HG02973 (cell line): ENCODE results near the gene GNG2.

Experiments used
- ATAC-seq: cut with Tn5 transposase; IDR thresholded peaks from one replicate; pipeline ENCODE4 v1.9.1; 2021; ENCODE audit warnings: moderate library complexity; ENCODE audit not compliant: unreplicated experiment

Gene GNG2

DNA sequence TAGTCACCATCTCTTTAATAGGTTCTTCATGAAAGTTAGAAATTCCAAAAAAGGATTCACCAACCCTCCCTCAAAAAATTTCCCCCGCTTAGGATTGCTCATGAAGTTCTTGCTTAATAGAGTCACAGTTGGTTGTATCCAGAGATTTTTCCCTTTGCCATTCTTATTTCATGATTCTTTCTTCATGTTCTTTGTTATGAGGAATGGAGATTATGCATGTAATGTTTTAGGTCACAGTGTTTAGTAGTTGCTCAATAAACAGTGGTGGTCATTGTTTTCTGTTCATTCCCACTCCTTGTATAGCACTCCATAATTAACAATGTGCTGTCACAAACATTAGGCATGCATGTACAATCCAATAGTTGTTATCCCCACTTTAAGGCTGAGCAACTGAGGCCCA, 77.7 kb downstream of the GNG2 start:
- ATAC-seq, result no peak

DNA sequence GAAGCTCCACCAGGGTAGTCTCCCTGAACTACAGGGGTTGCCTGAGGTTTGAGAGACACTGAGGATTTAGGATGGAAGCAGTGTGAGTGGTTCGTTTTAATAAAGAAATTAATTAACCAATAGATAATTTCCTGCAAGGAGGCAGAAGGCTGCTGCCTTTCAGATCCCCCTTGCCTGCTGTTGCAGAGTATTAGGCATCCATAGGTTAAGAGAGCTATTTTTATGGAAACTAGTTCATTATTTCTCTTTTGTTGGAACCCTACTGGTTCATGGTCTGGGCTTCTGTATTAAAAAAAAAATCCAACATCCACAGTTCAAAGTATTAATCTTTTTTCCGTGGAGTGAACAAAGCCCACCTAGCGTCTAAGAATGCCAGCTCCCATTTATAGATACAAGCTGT, 78.4 kb downstream of the GNG2 start:
- no peak for ATAC-seq

- ATAC-seq, result no peak
These were observed 78.8 kb downstream of the GNG2 start for GRCh38 chr14:51939226-51939625.

- ATAC-seq, result no peak
These were observed 79.4 kb downstream of the GNG2 start for GRCh38 chr14:51939755-51940301.

- no peak for ATAC-seq
These were observed 82.6 kb downstream of the GNG2 start for GRCh38 chr14:51942971-51943370.

GRCh38 chr14:51950007-51950406, 89.6 kb downstream of the GNG2 start:
- no peak for ATAC-seq

DNA sequence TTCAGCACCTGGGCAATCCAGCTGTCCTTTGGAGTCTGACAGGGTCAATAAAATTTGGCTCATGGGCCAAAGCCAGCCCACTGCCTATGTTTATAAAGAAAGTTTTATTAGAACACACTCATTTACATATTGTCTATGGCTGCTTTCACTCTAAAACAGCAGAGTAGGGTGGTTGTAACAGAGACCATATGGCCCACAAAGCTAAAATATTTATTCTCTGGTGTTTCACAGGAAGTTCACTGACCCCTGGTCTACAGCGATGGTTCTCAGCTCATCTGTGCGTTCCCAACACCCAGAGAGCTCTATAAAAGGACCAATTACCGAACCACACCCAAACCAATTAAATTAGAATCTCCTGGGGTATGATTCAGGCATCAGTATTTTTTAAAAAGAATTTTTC, 91.2 kb downstream of the GNG2 start:
- ATAC-seq, result no peak

- no peak for ATAC-seq
These were observed 93.6 kb downstream of the GNG2 start for GRCh38 chr14:51954031-51954430.

GRCh38 chr14:51954657-51955056, 94.2 kb downstream of the GNG2 start:
- ATAC-seq, result no peak

- ATAC-seq, result no peak
These were observed 97.5 kb downstream of the GNG2 start for GRCh38 chr14:51957950-51958349.

GRCh38 chr14:51959928-51960327, 99.5 kb downstream of the GNG2 start:
- no peak for ATAC-seq

DNA sequence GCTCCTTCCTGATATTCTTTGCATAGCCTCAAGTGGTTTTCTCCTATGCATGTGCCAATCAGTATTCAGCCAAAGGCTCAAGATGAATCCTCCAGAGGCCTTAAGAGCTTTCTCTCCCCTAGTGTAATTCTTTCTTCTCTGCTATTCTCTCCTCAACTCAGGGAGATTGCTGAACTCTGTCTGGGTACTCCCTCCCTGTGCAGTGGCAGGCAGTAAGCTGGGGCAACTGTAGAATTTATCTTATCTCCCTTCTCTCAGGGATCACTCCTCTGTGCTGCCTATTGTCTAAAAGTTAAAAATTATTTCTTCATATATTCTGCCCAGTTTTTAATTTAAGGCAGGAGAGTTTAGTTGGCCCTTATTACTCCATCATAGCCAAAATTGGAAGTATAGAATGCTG, 100.5 kb downstream of the GNG2 start:
- ATAC-seq, result no peak

GRCh38 chr14:51962711-51963110, 102.3 kb downstream of the GNG2 start:
- no peak for ATAC-seq

DNA sequence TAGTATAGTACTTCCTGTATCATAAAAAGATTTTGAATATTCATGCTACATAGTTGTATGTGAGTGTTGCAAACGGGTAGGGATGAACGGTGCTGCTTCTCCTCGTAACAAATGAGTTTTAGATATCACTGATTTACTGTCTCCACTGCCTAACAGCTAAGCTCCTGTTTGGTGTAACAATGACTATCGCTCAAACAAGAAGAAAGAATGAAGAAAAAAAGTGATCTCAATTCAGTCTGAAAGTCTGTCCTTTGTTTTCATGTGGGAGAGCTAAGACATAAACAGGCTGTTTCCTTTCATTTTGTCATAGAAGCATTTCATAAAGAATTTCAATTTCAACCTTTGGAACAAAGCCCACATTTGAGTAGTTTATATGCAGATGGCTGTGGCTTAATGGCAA, 102.9 kb downstream of the GNG2 start:
- ATAC-seq, result no peak

- ATAC-seq, result no peak
These were observed 107.1 kb downstream of the GNG2 start for GRCh38 chr14:51967521-51967920.

GRCh38 chr14:51969852-51970540, 109.6 kb downstream of the GNG2 start:
- ATAC-seq, result no peak

DNA sequence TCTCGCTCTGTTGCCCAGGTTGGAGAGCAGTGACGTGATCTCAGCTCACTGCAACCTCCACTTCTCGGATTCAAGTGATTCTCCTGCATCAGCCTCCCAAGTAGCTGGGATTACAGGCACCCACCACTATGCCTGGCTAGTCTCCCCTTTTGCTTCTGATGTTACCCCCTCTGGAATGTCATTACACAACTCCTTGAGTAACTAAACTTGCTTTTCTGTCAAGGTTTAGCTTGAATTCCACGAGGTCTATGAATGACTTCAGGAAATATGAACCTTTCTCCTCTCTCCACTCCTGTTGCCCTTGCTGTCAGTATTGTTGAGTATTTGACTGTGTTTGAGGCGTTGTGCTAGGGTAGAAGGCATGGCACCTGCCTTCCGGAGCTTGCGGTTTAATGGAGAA, 112.2 kb downstream of the GNG2 start:
- no peak for ATAC-seq

DNA sequence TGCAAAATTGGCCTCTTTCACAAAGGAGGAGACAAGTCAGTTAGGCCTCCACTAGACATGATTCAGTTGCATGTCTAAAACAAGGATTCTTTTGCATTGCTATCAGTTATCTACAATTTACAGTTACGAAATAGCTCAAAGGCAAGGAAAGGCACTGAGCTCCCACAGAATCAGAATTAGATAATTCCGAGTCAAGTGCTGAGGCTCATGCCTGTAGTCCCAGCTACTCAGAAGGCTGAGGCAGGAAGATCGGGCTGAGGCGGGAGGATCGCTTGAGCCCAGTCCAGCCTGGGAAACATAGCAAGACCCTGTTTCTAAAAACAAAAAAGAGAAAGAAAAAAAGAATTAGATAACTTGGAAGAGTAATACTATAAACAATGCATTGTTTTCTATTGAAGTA, 116.7 kb downstream of the GNG2 start:
- ATAC-seq, result no peak

GRCh38 chr14:51978681-51979085, 118.3 kb downstream of the GNG2 start:
- no peak for ATAC-seq

DNA sequence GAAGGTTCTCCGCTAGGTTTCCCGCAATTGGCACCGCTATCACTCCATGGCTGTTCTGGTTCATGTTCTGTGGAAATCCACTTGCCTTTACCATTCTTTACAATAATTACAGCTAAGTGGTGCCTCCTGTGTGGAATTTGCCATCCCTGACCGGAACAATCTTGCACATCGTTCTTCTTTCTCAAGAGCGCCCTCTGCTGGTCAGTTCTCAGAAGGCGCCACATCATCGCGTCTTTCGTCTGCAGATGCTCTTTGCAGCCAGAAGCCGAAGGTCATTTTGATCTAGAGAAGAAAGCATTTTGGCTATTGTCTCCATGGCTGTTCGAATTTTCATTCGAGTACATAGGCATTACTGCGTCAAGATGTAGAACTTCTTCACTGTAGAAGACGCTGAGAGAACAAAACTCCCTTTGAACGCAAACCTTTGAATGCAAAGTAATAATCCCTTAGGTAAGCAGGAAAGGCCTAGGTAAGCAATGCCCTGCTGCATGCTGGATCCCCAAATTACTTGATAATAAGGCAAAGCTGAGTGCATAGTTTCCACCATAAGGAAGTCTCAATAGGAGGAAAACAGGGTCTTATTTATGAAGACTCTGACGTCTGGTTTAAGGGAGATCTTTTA, 118.8 kb downstream of the GNG2 start:
- ATAC-seq, result peak; percentile 57

GRCh38 chr14:51981218-51981854, 120.9 kb downstream of the GNG2 start:
- ATAC-seq, result no peak

DNA sequence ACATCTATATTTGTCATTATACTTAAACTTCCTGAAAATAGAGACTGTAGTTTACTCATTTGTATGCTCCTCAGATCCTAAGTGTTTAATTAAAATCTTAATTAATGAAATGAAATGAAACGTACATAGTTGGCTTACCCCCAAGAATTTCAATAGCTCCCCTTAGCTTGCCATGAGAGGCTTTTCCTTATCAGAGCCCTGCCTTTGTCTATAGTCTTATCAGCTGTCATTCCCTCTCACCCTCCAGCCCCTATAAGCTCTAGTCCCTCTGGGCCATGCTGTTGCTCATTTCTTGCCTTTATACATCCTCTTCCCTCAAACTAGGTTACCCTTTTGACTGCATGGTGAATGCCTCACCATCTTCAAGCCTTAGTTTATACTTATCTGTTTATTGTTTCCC, 127.8 kb downstream of the GNG2 start:
- ATAC-seq, result no peak
